Stomach (tissue), 9 donors: Measurements from ENCODE around the gene OTOR. TPM values are rescaled to one million over a fixed set of nuclear protein-coding genes. Genes with fewer than 3 reads are reported as not detected.

Source experiments
- DNase-seq, 2 donors: peaks; one replicate each; pipeline versions ENCODE4 v3.0.0 to v3.0.0-alpha.2; 2013 to 2019
- H3K27ac ChIP-seq, 5 donors: fragments of 200-600 bp in 4 of 5; sonication (generic) in 4 of 5; one replicate each; pipeline ENCODE4 v1.5.1; 2013 to 2019; ENCODE audit warnings: mild to moderate bottlenecking in 1 of 5, moderate library complexity in 1 of 5
- H3K27me3 ChIP-seq, 3 donors: fragments of 200-600 bp; sonication (generic); one replicate each; pipeline ENCODE4 v1.5.1; 2017 to 2019; ENCODE audit warnings: mixed run types in 1 of 3
- H3K36me3 ChIP-seq, 4 donors: fragments of 200-600 bp; sonication (generic); 1 replicate in 3 of 4; 2 replicates in 1 of 4; pipeline ENCODE4 v1.5.1; 2016 to 2019
- H3K4me1 ChIP-seq, 4 donors: fragments of 200-600 bp; sonication (generic); one replicate each; pipeline ENCODE4 v1.5.1; 2016 to 2019
- H3K4me3 ChIP-seq, 4 donors: fragments of 200-600 bp; sonication (generic) in 3 of 4; one replicate each; pipeline ENCODE4 v1.5.1; 2016 to 2019; ENCODE audit warnings: mild to moderate bottlenecking in 1 of 4
- H3K9me3 ChIP-seq, 4 donors: fragments of 200-600 bp; sonication (generic); one replicate each; pipeline ENCODE4 v1.5.1; 2016 to 2019
- CTCF ChIP-seq, 7 experiments: fragments of 450-650 bp in 4 of 7; fragments of 200-600 bp in 3 of 7; sonication (generic) in 3 of 7; IDR thresholded peaks; one replicate each; pipeline ENCODE4 v1.5.1; 2016 to 2019; ENCODE audit warnings: antibody characterized with exemption in 7 of 7, control low read depth in 2 of 7, mild to moderate bottlenecking in 1 of 7
- EP300 ChIP-seq: sonication (generic); formaldehyde crosslinking; IDR thresholded peaks from one replicate; pipeline ENCODE4 v1.6.1; 2017; ENCODE audit warnings: antibody characterized with exemption
- POLR2A ChIP-seq, 4 donors: fragments of 450-650 bp; IDR thresholded peaks; one replicate each; pipeline ENCODE4 v1.6.1; 2016; ENCODE audit warnings: antibody characterized with exemption in 4 of 4, control low read depth in 2 of 4, mild to moderate bottlenecking in 1 of 4, moderate library complexity in 1 of 4
- POLR2AphosphoS5 ChIP-seq, 3 donors: sonication (generic); formaldehyde crosslinking; IDR thresholded peaks; one replicate each; pipeline ENCODE4 v1.6.1; 2016; ENCODE audit warnings: antibody characterized with exemption in 3 of 3
- WGBS, 5 donors: extraction: QIAGEN DNeasy Blood & Tissue Kit in 3 of 5; methylation state at CpG; one replicate each; pipeline versions ENCODE4 v1.1.5 to v1.1.7; 2013 to 2018; 5-methylcytosine and 5-hydroxymethylcytosine counted together
- intact Hi-C: fragments of 100-400 bp; cut with DNase I; formaldehyde crosslinking; loops from one replicate; pipeline ENCODE4 v1.15.1; 2023; ENCODE audit warnings: low total_unique reads
- polyA plus RNA-seq, 3 donors: library from polyadenylated mRNA; stranded (reverse); fragments of 200-250 nt; gene quantifications; one replicate each; pipeline ENCODE4 v1.2.3, GENCODE V29; 2013
- total RNA-seq, 5 donors: library from RNA; depleted of rRNA; stranded (reverse); fragments of >200 nt; gene quantifications; one replicate each; pipeline versions ENCODE4 v1.1.0 to v1.2.3, GENCODE V29; 2014 to 2016
- donor health status: healthy with polysubstance abuse.
- donor health status: Bipolar disorder and iron deficiency.
- donor health status: healthy.

OTOR gene
- total and polyA plus RNA-seq, 8 donors, result not detected

GRCh38 chr20:16719421-16719820 lies 28.7 kb upstream of the OTOR start:
- Histone ChIP-seq H3K9me3 (peaks cover 0 to under 1% (median 0%) of the 10 kb centered on the region in 4 donors), H3K4me3 (no peak overlapping the region), H3K4me1 (no peaks in the 10 kb centered on the region), H3K27me3 (peaks cover 0 to 31% (median 3%) of the 10 kb centered on the region in 3 donors), H3K27ac (no peak overlapping the region), H3K36me3 (no peaks in the 10 kb centered on the region)
- TF ChIP-seq POLR2AphosphoS5 (IDR thresholded peaks at IDR 0.05) (no peak), EP300 (no peak), POLR2A (IDR thresholded peaks at IDR 0.05) (no peak), CTCF (IDR thresholded peaks at IDR 0.05) (no peak)
- no peak for DNase-seq
- intact Hi-C loops, result no loop called here
- WGBS, 5 donors, result 70 to 84% (median 78%) methylated on average over 1 of the region's 1 CpG

DNA sequence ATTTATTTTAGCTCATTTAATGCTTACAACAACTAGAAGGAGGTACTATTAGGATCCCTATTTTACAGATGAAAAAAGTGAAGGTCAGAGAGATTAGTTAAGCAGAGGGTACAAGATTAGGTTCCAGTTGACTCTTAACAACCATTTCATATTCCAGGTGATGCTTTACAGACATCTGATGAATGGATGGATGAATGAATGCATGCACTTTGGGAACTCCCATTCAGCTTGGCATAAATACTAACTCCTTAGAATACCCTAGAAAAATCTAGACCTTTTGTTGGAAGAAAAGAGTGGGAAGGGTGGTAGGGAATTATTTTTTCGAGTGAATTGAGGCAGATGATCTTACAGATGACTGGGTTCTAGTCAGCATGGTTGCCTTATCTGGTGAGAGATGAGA lies 19.1 kb upstream of the OTOR start:
- DNase-seq, result no peak
- Histone ChIP-seq H3K4me3 (peak overlapping the region; percentile 86 to 98 (median 96)), H3K9me3 (peaks cover 0 to 8% (median 4%) of the 10 kb centered on the region in 4 donors), H3K27me3 (peaks cover 0 to 41% (median 8%) of the 10 kb centered on the region in 3 donors), H3K36me3 (peaks cover 10 to 24% (median 23%) of the 10 kb centered on the region in 4 donors), H3K27ac (peak overlapping the region in 2 of 5 donors; percentile 86), H3K4me1 (peaks cover 12 to 38% (median 27%) of the 10 kb centered on the region in 4 donors)
- WGBS, 5 donors, result 94 to 100% (median 100%) methylated on average over 1 of the region's 1 CpG
- TF ChIP-seq CTCF (IDR thresholded peaks at IDR 0.05) (no peak), POLR2A (IDR thresholded peaks at IDR 0.05) (no peak), POLR2AphosphoS5 (IDR thresholded peaks at IDR 0.05) (no peak), EP300 (no peak)
- intact Hi-C loops, result no loop called here

- intact Hi-C loops, result no loop called here
- H3K27me3 ChIP-seq, result peaks cover 0 to 33% (median 3%) of the 10 kb centered on the region in 3 donors
- WGBS, 5 donors, result 4 to 5% (median 4%) methylated on average over 54 to 57 of the region's 57 CpGs
- H3K4me3 ChIP-seq, result peak within 1 kb of the TSS; percentile 86 to 98 (median 96)
- DNase-seq, result peak; percentile 94 to 98
- peak within 1 kb of the TSS; percentile 82 to 90 (median 86) for H3K27ac ChIP-seq
- peaks cover 11 to 32% (median 31%) of the 10 kb centered on the region in 4 donors for H3K36me3 ChIP-seq
- peak; percentile 85 to 93 (median 91) for TF ChIP-seq POLR2AphosphoS5 (IDR thresholded peaks at IDR 0.05)
- no peak for TF ChIP-seq EP300
- TF ChIP-seq POLR2A (IDR thresholded peaks at IDR 0.05), result peak in 2 of 4 donors; percentile 24 to 25
- peaks cover 12 to 45% (median 30%) of the 10 kb centered on the region in 4 donors for H3K4me1 ChIP-seq
- peaks cover 0 to 5% (median 2%) of the 10 kb centered on the region in 4 donors for H3K9me3 ChIP-seq
Observed at GRCh38 chr20:16729565-16730460, 18.3 kb upstream of the OTOR start, which contains the start of gene SNRPB2. Gene SNRPB2, plus strand, starts transcription at chr20:16730026. Its CDS starts 1,677 bp downstream, at chr20:16731703.

DNA sequence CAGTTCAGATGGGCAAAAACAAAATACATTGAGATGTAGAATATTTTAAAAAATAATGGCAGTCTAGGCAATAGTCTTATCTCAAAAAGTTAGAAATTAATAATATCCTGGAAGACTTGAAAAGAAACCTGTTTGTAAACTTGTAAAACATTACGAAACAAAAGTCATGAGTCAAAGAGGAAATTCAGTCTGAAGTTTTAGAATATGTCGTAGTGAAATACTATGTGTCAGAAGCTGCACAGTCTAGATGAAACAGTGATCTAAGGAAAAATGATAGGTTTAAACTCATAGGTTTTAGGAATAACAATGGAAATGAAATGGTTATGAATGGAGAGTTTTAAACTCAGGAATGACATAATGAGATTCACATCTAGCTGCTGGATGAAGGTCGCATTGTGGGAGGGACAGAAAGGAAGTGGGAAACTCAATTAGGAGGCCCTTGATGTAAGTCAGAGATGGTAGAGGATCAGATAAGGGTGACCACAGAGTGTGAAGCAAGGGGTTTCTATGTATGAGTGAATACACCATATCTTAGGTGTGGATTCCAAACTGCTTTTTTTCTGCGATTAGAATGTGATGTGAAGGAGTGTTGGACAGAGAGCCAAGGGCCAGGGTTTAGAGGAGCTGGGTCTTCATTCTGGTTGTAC lies 15.5 kb upstream of the OTOR start:
- intact Hi-C loops, result no loop called here
- no peaks in the 10 kb centered on the region for H3K9me3 ChIP-seq
- peaks cover 12 to 51% (median 32%) of the 10 kb centered on the region in 4 donors for H3K4me1 ChIP-seq
- H3K4me3 ChIP-seq, result no peak overlapping the region
- 79 to 90% (median 85%) methylated on average over 4 of the region's 4 CpGs for WGBS, 5 donors
- peaks cover 21 to 59% (median 57%) of the 10 kb centered on the region in 4 donors for H3K36me3 ChIP-seq
- DNase-seq, result no peak
- TF ChIP-seq POLR2A (IDR thresholded peaks at IDR 0.05) (no peak), CTCF (IDR thresholded peaks at IDR 0.05) (no peak), POLR2AphosphoS5 (IDR thresholded peaks at IDR 0.05) (no peak), EP300 (no peak)
- H3K27me3 ChIP-seq, result peaks cover 0 to 9% (median 0%) of the 10 kb centered on the region in 3 donors
- H3K27ac ChIP-seq, result no peak overlapping the region
